Gastroesophageal sphincter (tissue), 3 donors: ENCODE results near the gene EFR3B.

ENCODE experiments used
- EP300 ChIP-seq: sonication (generic); formaldehyde crosslinking; IDR thresholded peaks from one replicate; pipeline ENCODE4 v1.6.1; 2017; ENCODE audit warnings: antibody characterized with exemption, mild to moderate bottlenecking
- POLR2A ChIP-seq, 2 donors: fragments of 450-650 bp; IDR thresholded peaks; one replicate each; pipeline ENCODE4 v1.6.1; 2017; ENCODE audit warnings: antibody characterized with exemption in 2 of 2, mild to moderate bottlenecking in 2 of 2, moderate library complexity in 1 of 2
- POLR2AphosphoS5 ChIP-seq: sonication (generic); formaldehyde crosslinking; IDR thresholded peaks from one replicate; pipeline ENCODE4 v1.6.1; 2017; ENCODE audit warnings: antibody characterized with exemption
- TF ChIP-seq, protein P1 (sequence below), 4 experiments: fragments of 200-600 bp in 2 of 4; fragments of 450-650 bp in 2 of 4; sonication (generic) in 1 of 4; IDR thresholded peaks; one replicate each; pipeline ENCODE4 v1.5.1; 2017 to 2019; ENCODE audit warnings: antibody characterized with exemption in 4 of 4, mild to moderate bottlenecking in 2 of 4, moderate library complexity in 2 of 4

DNA sequence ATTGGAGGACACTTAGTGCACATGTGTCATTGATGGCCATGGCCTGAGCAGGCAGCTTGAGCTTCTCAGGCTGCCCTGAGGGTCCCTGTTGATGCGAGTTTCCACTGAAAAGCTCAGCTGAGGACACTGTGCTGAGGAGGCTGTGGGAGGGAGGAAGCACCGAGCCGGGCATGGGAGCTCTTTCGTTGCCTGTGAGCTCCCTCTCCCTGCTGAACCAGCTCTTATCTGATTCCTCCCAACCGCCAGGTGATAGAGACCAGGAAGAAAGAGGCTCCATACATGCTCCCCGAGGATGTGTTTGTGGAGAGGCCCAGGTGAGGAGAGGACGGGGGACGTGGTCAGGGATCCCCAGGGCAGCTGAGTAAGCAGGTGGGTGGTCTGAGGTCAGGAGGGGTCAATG, 99.2 kb downstream of the EFR3B start:
- TF ChIP-seq POLR2A (IDR thresholded peaks at IDR 0.05) (no peak), POLR2AphosphoS5 (no peak), EP300 (no peak)
- TF ChIP-seq, protein P1, sequence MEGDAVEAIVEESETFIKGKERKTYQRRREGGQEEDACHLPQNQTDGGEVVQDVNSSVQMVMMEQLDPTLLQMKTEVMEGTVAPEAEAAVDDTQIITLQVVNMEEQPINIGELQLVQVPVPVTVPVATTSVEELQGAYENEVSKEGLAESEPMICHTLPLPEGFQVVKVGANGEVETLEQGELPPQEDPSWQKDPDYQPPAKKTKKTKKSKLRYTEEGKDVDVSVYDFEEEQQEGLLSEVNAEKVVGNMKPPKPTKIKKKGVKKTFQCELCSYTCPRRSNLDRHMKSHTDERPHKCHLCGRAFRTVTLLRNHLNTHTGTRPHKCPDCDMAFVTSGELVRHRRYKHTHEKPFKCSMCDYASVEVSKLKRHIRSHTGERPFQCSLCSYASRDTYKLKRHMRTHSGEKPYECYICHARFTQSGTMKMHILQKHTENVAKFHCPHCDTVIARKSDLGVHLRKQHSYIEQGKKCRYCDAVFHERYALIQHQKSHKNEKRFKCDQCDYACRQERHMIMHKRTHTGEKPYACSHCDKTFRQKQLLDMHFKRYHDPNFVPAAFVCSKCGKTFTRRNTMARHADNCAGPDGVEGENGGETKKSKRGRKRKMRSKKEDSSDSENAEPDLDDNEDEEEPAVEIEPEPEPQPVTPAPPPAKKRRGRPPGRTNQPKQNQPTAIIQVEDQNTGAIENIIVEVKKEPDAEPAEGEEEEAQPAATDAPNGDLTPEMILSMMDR (IDR thresholded peaks at IDR 0.05) = no peak
